B cell (primary cell): ENCODE results near the gene MROH7.

Source experiments
- CTCF ChIP-seq: fragments of 200-600 bp; IDR thresholded peaks from one replicate; pipeline ENCODE4 v1.8.0; 2022; ENCODE audit warnings: antibody characterized with exemption, mild to moderate bottlenecking
- EZH2 ChIP-seq: IDR thresholded peaks from 2 replicates; pipeline ENCODE4 v1.6.1; 2012; ENCODE audit warnings: borderline replicate concordance, low read depth, mild to moderate bottlenecking, moderate library complexity, low read length; ENCODE audit not compliant: insufficient read depth, poor library complexity, severe bottlenecking

DNA sequence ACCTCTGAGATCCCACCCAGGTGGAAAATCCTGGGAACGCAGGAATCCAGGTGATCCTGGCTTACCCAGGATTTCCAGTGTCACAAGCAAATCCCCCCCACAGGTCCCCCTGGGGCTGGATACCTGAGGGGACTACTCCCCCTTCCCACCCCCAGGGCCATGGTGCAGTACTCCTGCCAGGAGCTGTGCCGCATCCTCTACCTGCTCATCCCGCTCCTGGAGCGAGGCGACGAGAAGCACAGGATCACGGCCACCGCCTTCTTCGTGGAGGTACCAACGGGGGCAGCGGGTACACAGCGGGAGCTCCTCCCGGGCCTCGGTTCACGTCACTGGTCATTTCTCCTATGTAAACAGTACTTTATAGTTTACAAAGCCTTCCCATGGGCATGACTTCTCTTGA lies 53.6 kb downstream of the MROH7 start:
- TF ChIP-seq CTCF (no peak), EZH2 (no peak)
